Breast epithelium (tissue), 3 donors: Measurements from ENCODE around the gene C1QTNF4.

Source experiments
- CTCF ChIP-seq, 3 donors: fragments of 450-650 bp; IDR thresholded peaks; one replicate each; pipeline ENCODE4 v1.5.1; 2016 to 2017; ENCODE audit warnings: antibody characterized with exemption in 3 of 3, mild to moderate bottlenecking in 3 of 3, moderate library complexity in 3 of 3
- POLR2A ChIP-seq: fragments of 450-650 bp; IDR thresholded peaks from one replicate; pipeline ENCODE4 v1.6.1; 2016; ENCODE audit warnings: antibody characterized with exemption, mild to moderate bottlenecking, moderate library complexity
- POLR2AphosphoS5 ChIP-seq, 3 donors: sonication (generic); formaldehyde crosslinking; IDR thresholded peaks; one replicate each; pipeline ENCODE4 v1.6.1; 2017; ENCODE audit warnings: antibody characterized with exemption in 3 of 3

GRCh38 chr11:47592251-47592650, 2.0 kb downstream of the C1QTNF4 start:
- TF ChIP-seq CTCF (IDR thresholded peaks at IDR 0.05) (no peak), POLR2A (no peak), POLR2AphosphoS5 (IDR thresholded peaks at IDR 0.05) (no peak)
